Spleen (tissue), 7 donors: ENCODE measurements around the gene EMC9.

Experiments
- POLR2A ChIP-seq, 3 donors: fragments of 450-650 bp; IDR thresholded peaks; one replicate each; pipeline ENCODE4 v1.5.1; 2017; ENCODE audit warnings: antibody characterized with exemption in 3 of 3, mild to moderate bottlenecking in 1 of 3
- POLR2AphosphoS5 ChIP-seq, 3 donors: sonication (generic); formaldehyde crosslinking; IDR thresholded peaks; one replicate each; pipeline ENCODE4 v1.5.1; 2017; ENCODE audit warnings: antibody characterized with exemption in 3 of 3
- TF ChIP-seq, protein P1 (sequence below), 11 experiments: fragments of 200-600 bp in 7 of 11; fragments of 450-650 bp in 4 of 11; sonication (generic) in 4 of 11; IDR thresholded peaks in 8 of 11; conservative IDR thresholded peaks in 3 of 11; 1 replicate in 7 of 11; 2 replicates in 4 of 11; pipeline versions ENCODE4 v1.4.0 to v1.8.0; 2016 to 2021; ENCODE audit warnings: antibody characterized with exemption in 11 of 11, inconsistent platforms in 4 of 11, mild to moderate bottlenecking in 1 of 11
- donor health status: DM: no; HTN: no; CAD: no; lungs with moderate emphysema.
- donor health status: DM: no; HTN: no; CAD: no.
- donor health status: DM: no; HTN: no; CAD: no.

DNA sequence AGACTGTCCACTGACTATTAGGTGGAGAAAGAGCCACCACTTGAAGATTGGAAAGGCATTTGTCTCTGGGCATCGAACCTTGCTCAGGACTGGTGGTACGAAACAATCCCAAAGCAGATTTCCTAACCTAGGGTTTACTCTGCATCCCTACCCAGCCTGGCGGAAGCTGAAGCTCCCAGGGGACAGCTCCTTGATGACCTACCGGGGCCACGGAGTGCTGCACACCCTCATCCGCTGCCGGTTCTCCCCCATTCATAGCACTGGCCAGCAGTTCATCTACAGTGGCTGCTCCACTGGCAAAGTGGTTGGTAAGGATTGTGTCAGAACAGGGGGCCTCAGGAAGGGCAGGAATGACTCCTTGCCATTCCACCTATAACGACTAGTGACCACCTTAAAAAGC lies 20.2 kb downstream of the EMC9 start:
- TF ChIP-seq POLR2AphosphoS5 (IDR thresholded peaks at IDR 0.05) (no peak), POLR2A (IDR thresholded peaks at IDR 0.05) (no peak)
- TF ChIP-seq, protein P1, sequence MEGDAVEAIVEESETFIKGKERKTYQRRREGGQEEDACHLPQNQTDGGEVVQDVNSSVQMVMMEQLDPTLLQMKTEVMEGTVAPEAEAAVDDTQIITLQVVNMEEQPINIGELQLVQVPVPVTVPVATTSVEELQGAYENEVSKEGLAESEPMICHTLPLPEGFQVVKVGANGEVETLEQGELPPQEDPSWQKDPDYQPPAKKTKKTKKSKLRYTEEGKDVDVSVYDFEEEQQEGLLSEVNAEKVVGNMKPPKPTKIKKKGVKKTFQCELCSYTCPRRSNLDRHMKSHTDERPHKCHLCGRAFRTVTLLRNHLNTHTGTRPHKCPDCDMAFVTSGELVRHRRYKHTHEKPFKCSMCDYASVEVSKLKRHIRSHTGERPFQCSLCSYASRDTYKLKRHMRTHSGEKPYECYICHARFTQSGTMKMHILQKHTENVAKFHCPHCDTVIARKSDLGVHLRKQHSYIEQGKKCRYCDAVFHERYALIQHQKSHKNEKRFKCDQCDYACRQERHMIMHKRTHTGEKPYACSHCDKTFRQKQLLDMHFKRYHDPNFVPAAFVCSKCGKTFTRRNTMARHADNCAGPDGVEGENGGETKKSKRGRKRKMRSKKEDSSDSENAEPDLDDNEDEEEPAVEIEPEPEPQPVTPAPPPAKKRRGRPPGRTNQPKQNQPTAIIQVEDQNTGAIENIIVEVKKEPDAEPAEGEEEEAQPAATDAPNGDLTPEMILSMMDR (IDR thresholded peaks at IDR 0.05 in 8 of 11, conservative IDR thresholded peaks at IDR 0.05 in 3 of 11): no peak
